Measurements from ENCODE around the gene ABCC4.

GRCh38 chr13:95246292-95247082 lies 54.8 kb downstream of the ABCC4 start:
- TF ChIP-seq POLR2AphosphoS5 (IDR thresholded peaks at IDR 0.05; ENCODE audit: low read depth, low read length) (no peak), POLR2A (IDR thresholded peaks at IDR 0.05; ENCODE audit: borderline replicate concordance, extremely low read depth, insufficient read depth, insufficient read length) (no peak), CEBPB (IDR thresholded peaks at IDR 0.05; ENCODE audit: low read depth) (no peak), CBX3 (IDR thresholded peaks at IDR 0.05; ENCODE audit: low read depth) (no peak)
